GM10266 (cell line): Measurements from ENCODE around the gene PAK6.
A peak's percentile ranks its signal among the peaks of the same experiment; 100 is the strongest.

ENCODE experiments used
- DNase-seq: peaks from one replicate; pipeline ENCODE4 v3.0.0; 2012; ENCODE audit errors: extremely low spot score
- TF ChIP-seq, protein P1 (sequence below): IDR thresholded peaks from 2 replicates; pipeline ENCODE4 v1.5.1; 2012; ENCODE audit warnings: mild to moderate bottlenecking, low read depth; ENCODE audit not compliant: control insufficient read depth, insufficient read depth; ENCODE audit errors: missing control alignments

PAK6 gene

DNA sequence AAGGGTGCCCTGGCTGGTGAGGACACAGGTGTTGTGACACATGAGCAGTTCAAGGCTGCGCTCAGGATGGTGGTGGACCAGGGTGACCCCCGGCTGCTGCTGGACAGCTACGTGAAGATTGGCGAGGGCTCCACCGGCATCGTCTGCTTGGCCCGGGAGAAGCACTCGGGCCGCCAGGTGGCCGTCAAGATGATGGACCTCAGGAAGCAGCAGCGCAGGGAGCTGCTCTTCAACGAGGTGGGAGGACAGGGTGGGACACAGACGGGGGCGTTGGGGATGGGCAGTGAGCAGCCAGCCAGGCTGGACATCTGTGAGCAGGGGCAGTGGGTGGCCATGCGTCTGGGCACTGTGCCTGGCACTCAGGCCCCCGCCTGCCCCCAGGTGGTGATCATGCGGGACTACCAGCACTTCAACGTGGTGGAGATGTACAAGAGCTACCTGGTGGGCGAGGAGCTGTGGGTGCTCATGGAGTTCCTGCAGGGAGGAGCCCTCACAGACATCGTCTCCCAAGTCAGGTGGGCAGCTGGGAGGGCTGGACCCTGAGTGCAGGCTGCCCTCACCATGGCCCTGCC, 33.7 kb downstream of the PAK6 start:
- DNase-seq = no peak
- TF ChIP-seq, protein P1, sequence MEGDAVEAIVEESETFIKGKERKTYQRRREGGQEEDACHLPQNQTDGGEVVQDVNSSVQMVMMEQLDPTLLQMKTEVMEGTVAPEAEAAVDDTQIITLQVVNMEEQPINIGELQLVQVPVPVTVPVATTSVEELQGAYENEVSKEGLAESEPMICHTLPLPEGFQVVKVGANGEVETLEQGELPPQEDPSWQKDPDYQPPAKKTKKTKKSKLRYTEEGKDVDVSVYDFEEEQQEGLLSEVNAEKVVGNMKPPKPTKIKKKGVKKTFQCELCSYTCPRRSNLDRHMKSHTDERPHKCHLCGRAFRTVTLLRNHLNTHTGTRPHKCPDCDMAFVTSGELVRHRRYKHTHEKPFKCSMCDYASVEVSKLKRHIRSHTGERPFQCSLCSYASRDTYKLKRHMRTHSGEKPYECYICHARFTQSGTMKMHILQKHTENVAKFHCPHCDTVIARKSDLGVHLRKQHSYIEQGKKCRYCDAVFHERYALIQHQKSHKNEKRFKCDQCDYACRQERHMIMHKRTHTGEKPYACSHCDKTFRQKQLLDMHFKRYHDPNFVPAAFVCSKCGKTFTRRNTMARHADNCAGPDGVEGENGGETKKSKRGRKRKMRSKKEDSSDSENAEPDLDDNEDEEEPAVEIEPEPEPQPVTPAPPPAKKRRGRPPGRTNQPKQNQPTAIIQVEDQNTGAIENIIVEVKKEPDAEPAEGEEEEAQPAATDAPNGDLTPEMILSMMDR = peak; percentile 19

DNA sequence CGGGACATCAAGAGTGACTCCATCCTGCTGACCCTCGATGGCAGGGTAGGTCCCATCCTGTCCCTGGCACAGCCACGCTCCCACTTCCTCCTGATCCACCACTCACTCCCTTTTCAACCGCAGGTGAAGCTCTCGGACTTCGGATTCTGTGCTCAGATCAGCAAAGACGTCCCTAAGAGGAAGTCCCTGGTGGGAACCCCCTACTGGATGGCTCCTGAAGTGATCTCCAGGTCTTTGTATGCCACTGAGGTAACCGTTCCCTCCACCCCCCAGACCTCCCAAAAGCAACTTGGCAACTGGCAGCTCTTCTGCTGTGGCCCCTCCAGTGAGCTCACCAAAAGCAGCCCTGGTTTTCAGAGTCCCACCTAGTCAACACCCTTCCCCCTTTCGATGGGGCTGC, 34.6 kb downstream of the PAK6 start:
- TF ChIP-seq, protein P1 = no peak
- DNase-seq = no peak

DNA sequence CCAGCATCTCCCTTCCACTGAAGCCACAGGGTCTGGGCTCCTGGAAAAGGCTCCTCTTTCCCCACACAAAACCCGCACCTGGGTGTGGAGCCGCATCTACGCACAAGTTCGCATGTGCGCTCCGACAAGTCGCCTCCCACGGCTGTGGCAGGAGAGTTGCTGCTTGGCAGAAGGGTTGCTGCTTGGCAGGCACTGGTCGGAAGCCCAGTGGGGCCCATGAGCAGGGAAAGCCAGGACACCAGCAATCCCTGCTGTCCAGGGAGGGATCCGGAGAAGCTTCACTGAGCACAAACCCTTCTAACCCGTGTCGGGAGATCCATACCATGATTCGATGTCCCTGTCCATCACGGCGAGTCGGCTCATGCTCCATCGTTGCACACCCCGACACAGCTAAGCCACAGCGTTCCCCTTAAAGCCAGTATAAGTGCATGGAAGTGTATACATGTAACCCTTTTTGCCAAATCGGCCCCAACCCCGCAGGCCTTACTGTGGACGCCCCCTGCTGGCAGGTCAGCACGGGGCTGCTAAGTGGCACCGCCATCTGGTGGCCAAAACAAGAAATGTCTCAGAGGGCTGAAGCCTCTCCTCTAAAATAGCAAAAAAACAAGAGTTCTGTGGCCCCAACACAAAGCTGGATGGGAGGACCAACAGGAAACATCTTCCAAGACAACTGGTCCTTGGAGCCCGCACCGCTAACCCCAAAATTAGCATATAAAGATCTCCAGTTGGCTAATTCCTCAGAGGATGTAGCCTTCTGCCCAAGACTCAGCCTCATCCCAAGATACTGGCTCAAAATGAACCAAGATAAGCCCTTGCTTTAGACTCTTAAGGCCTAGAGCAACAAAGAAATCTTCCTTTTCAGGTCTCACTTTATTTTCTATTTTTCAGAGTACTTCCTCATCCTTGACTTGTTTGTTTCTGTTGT, 35.7 kb downstream of the PAK6 start:
- TF ChIP-seq, protein P1 = peak; percentile 100
- DNase-seq = peak; percentile 86

DNA sequence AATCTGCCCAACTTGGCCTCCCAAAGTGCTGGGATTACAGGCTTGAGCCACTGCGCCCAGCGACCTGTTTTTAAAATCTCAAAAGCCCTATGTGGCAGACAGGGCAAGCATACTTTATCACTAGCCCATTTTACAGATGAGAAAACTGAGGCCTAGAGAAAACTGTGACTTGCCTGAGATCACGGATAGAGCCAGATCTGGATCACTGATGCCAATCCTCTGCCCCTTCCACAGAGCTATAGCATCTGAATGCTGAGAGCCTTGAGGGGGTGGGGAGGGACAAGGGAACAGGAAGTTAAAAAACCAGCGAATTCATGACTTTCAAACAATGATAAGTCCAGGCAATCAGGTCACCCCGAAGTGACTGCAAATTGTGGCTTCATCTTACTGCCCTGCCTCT, 36.7 kb downstream of the PAK6 start:
- DNase-seq = no peak
- TF ChIP-seq, protein P1 = no peak

DNA sequence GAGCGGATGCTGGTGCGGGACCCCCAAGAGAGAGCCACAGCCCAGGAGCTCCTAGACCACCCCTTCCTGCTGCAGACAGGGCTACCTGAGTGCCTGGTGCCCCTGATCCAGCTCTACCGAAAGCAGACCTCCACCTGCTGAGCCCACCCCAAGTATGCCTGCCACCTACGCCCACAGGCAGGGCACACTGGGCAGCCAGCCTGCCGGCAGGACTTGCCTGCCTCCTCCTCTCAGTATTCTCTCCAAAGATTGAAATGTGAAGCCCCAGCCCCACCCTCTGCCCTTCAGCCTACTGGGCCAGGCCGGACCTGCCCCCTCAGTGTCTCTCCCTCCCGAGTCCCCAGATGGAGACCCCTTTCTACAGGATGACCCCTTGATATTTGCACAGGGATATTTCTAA, 37.1 kb downstream of the PAK6 start:
- TF ChIP-seq, protein P1 = no peak
- DNase-seq = no peak

DNA sequence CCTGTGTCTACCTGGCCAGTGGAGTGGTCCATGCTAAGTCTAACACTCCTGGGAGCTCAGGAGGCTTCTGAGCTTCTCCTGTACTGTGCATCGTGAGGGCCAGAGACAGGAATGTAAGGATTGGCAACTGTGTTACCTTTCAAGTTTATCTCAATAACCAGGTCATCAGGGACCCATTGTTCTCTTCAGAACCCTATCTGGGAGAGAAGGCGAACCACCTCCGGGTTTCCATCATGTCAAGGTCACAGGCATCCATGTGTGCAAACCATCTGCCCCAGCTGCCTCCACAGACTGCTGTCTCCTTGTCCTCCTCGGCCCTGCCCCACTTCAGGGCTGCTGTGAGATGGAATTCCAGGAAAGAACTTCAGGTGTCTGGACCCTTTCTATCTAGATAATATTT, 38.1 kb downstream of the PAK6 start:
- no peak for DNase-seq
- TF ChIP-seq, protein P1 = no peak

DNA sequence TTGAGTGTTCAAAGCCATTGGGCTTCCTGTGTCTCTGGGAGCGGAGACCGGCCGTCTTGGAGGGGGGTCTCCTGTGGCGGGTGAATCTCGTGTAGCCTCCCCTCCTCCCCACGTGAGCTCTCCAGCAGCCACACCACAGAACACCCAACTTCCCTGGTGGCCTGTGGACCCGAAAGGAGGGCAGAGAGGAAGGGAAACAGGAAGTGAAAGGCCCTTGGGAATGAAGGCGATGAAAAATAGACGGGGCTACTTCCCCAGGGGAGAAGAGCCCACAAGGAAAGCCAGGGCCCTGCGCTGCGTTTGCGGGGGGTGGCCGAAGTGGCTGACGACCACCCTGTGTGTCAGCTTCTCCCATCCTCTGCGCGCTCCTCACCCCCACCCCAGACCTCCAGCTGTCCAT, 38.6 kb downstream of the PAK6 start:
- TF ChIP-seq, protein P1 = no peak
- DNase-seq = no peak
